Endothelial cell of umbilical vein (primary cell): ENCODE results near the gene LPAR1. TPM values are rescaled to one million over a fixed set of nuclear protein-coding genes. Genes with fewer than 3 reads are reported as not detected.

ENCODE experiments used
- BruUV-seq: library from RNA; stranded (reverse); fragments of 400-500 nt; replicated peaks from 2 replicates; lab custom pipeline; 2021; lab: Mats Ljungman, UMichigan
- CTCF ChIA-PET: fragments of 300-600, 350-600 bp; sonication (Branson Sonifier 250); formaldehyde crosslinking; loops from one replicate; lab custom pipeline; 2021; ENCODE audit warnings: antibody characterized with exemption, inconsistent platforms; lab: Charles Lee
- POLR2A ChIA-PET: fragments of 300-600, 350-600 bp; sonication (Branson Sonifier 250); formaldehyde crosslinking; loops from one replicate; lab custom pipeline; 2021; ENCODE audit warnings: antibody characterized with exemption, inconsistent platforms; lab: Charles Lee
- DNase-seq: peaks from one replicate; pipeline ENCODE4 v3.0.0-alpha.2; 2011; ENCODE audit warnings: low read depth, low spot score
- FAIRE-seq: peaks from 2 replicates; lab custom pipeline; 2011; peaks lifted over from hg19 to GRCh38; lab: Jason Lieb, UNC
- H2AFZ ChIP-seq: 2 replicates; pipeline ENCODE4 v1.6.0; 2012; ENCODE audit warnings: low read depth, low read length, control low read depth, inconsistent platforms
- H3K27ac ChIP-seq: 2 replicates; pipeline ENCODE4 v1.5.1; 2011; ENCODE audit warnings: low read depth, mild to moderate bottlenecking, control low read depth, low read length, moderate library complexity; ENCODE audit not compliant: insufficient read depth
- H3K27me3 ChIP-seq, 2 experiments: 2 replicates each; pipeline versions ENCODE4 v1.6.0 to v1.6.1; 2011; ENCODE audit warnings: low read length in 2 of 2, mixed read lengths in 1 of 2; ENCODE audit not compliant: control insufficient read depth in 2 of 2, insufficient read depth in 2 of 2
- H3K36me3 ChIP-seq, 2 experiments: 2 replicates in 1 of 2; 3 replicates in 1 of 2; pipeline ENCODE4 v1.5.1; 2011; ENCODE audit warnings: low read length in 2 of 2, mild to moderate bottlenecking in 1 of 2, moderate library complexity in 1 of 2; ENCODE audit not compliant: control insufficient read depth in 2 of 2, insufficient read depth in 2 of 2; ENCODE audit errors: extremely low read depth in 1 of 2
- H3K4me1 ChIP-seq: 3 replicates; pipeline ENCODE4 v1.5.1; 2011; ENCODE audit warnings: mild to moderate bottlenecking, low read length; ENCODE audit not compliant: control insufficient read depth, insufficient read depth; ENCODE audit errors: extremely low read depth
- H3K4me2 ChIP-seq: 2 replicates; pipeline ENCODE4 v1.6.1; 2011; ENCODE audit warnings: low read length, control low read depth, mixed read lengths; ENCODE audit not compliant: insufficient read depth
- H3K4me3 ChIP-seq, 3 experiments: fragments of 200-600 bp in 1 of 3; sonication (generic), shearing (Covaris generic) in 1 of 3; replicated peaks in 1 of 3; 2 replicates each; pipeline ENCODE4 v1.5.1; 2011 to 2016; ENCODE audit warnings: control low read depth in 3 of 3, low read length in 3 of 3, mild to moderate bottlenecking in 2 of 3, inconsistent platforms in 1 of 3, low read depth in 1 of 3, moderate library complexity in 1 of 3; ENCODE audit not compliant: insufficient read depth in 1 of 3
- H3K79me2 ChIP-seq: 2 replicates; pipeline ENCODE4 v1.6.0; 2012; ENCODE audit warnings: low read length, inconsistent platforms; ENCODE audit not compliant: control insufficient read depth, insufficient read depth
- H3K9ac ChIP-seq: replicated peaks from 2 replicates; pipeline ENCODE3; 2011; ENCODE audit warnings: low read length, control low read depth; ENCODE audit not compliant: insufficient read depth; ENCODE audit errors: extremely low read depth
- H3K9me1 ChIP-seq: replicated peaks from 3 replicates; pipeline ENCODE4 v1.6.0; 2011; ENCODE audit warnings: mild to moderate bottlenecking, low read length; ENCODE audit not compliant: control insufficient read depth, insufficient read depth; ENCODE audit errors: extremely low read depth
- H3K9me3 ChIP-seq: replicated peaks from 2 replicates; pipeline ENCODE4 v1.5.1; 2012; ENCODE audit warnings: low read length, inconsistent platforms; ENCODE audit not compliant: control insufficient read depth, insufficient read depth
- H4K20me1 ChIP-seq: replicated peaks from 2 replicates; pipeline ENCODE3; 2011; ENCODE audit warnings: mild to moderate bottlenecking, low read length; ENCODE audit not compliant: control insufficient read depth, insufficient read depth; ENCODE audit errors: extremely low read depth
- CTCF ChIP-seq, 2 donors: IDR thresholded peaks; 1 replicate in 1 of 2; 2 replicates in 1 of 2; pipeline ENCODE4 v1.5.1; 2011; ENCODE audit warnings: low read length in 2 of 2, mild to moderate bottlenecking in 2 of 2, moderate library complexity in 2 of 2, control low read depth in 1 of 2, inconsistent platforms in 1 of 2, low read depth in 1 of 2; ENCODE audit not compliant: insufficient read depth in 1 of 2; ENCODE audit errors: extremely low read depth in 1 of 2
- FOS ChIP-seq: IDR thresholded peaks from 2 replicates; pipeline ENCODE4 v1.6.1; 2011; ENCODE audit warnings: mild to moderate bottlenecking, low read length, moderate library complexity, borderline replicate concordance; ENCODE audit not compliant: insufficient read depth
- GATA2 ChIP-seq: IDR thresholded peaks from 2 replicates; pipeline ENCODE4 v1.7.0; 2011; ENCODE audit warnings: low read depth, mild to moderate bottlenecking, moderate library complexity, mixed read lengths, low read length; ENCODE audit not compliant: insufficient read length, insufficient read depth
- JUN ChIP-seq: IDR thresholded peaks from 2 replicates; pipeline ENCODE4 v1.6.1; 2011; ENCODE audit warnings: borderline replicate concordance, low read depth; ENCODE audit not compliant: insufficient read length, insufficient read depth
- POLR2A ChIP-seq: IDR thresholded peaks from 2 replicates; pipeline ENCODE4 v1.6.1; 2012; ENCODE audit warnings: low read depth, mild to moderate bottlenecking, control low read depth, low read length
- POLR2AphosphoS5 ChIP-seq: IDR thresholded peaks from 2 replicates; pipeline ENCODE4 v1.6.1; 2012; ENCODE audit warnings: low read depth, mild to moderate bottlenecking, control low read depth, low read length, moderate library complexity; ENCODE audit not compliant: insufficient read depth
- dilution Hi-C: fragments of 300-500 bp; cut with MboI; formaldehyde crosslinking; loops from one replicate; pipeline ENCODE4 v1.15.0; 2019; ENCODE audit warnings: low sequenced_read_pairs; ENCODE audit not compliant: extremely low pct_ligation_motif_present
- intact Hi-C: fragments of 100-400 bp; cut with micrococcal nuclease; formaldehyde crosslinking; loops from one replicate; pipeline ENCODE4 v1.10.0; 2022
- polyA plus RNA-seq, 4 experiments: library from polyadenylated mRNA; depleted of rRNA in 3 of 4; stranded (reverse) in 3 of 4; unstranded in 1 of 4; fragments of >200 nt; gene quantifications; 2 replicates each; pipeline versions ENCODE4 v1.2.1 to v1.2.3, GENCODE V29; 2011 to 2012; ENCODE audit warnings: missing spikeins in 1 of 4
- total RNA-seq: library from RNA; stranded (reverse); gene quantifications from 2 replicates; pipeline ENCODE4 v1.2.3, GENCODE V29; 2021

Gene LPAR1
- total and polyA plus RNA-seq, 2 donors (not counting 3 experiments of a cell fraction or from before 2014, with no cell fraction given) = 0.88 to 3.0 TPM

DNA sequence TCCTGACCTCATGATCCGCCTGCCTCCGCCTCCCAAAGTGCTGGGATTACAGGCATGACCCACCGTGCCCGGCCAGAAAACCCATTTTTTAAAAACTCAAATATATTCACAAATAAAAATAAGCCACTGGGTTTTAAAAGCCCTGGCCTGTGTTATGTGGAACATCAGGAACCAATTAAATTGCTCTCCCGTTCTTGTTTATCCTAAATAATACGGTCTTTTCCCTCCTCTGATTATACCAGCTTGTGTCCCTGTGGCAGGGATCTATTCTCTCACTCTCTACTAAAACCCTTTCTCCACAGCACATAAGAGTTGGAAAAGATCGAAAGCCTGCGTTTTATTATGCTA lies 30.1 kb upstream of the LPAR1 start:
- dilution Hi-C loops = no loop called here

More for the DNA sequence above, 30.1 kb upstream of the LPAR1 start:
- no peaks in the 10 kb centered on the region for H3K36me3 ChIP-seq
- FAIRE-seq = no peak
- no peaks in the 10 kb centered on the region for H3K4me1 ChIP-seq
- H3K4me2 ChIP-seq = no peak overlapping the region
- POLR2A ChIA-PET = no interaction called here
- no peaks in the 10 kb centered on the region for H3K79me2 ChIP-seq
- no peaks in the 10 kb centered on the region for H3K9me1 ChIP-seq
- no peak overlapping the region for H3K27ac ChIP-seq
- peaks cover 0 to 4% of the 10 kb centered on the region in 2 experiments for H3K27me3 ChIP-seq
- intact Hi-C loops = no loop called here
- H2AFZ ChIP-seq = no peak overlapping the region
- TF ChIP-seq POLR2A (no peak), GATA2 (no peak), CTCF (IDR thresholded peaks at IDR 0.05; ENCODE audit: extremely low read depth in 1 of 2, insufficient read depth in 1 of 2, low read depth in 1 of 2, low read length in 2 of 2) (no peak), JUN (no peak), POLR2AphosphoS5 (no peak), FOS (no peak)
- no peak overlapping the region for H3K4me3 ChIP-seq
- H3K9me3 ChIP-seq = no peaks in the 10 kb centered on the region
- no peak overlapping the region for H3K9ac ChIP-seq
- no peaks in the 10 kb centered on the region for H4K20me1 ChIP-seq
- no TSS peak for BruUV-seq
- CTCF ChIA-PET = no interaction called here
- DNase-seq = no peak
